H1 (cell line): ENCODE data around the gene CORO6. TPM values are rescaled to one million over a fixed set of nuclear protein-coding genes. Genes with fewer than 3 reads are reported as not detected.

Experiments
- CTCF ChIA-PET: fragments of 300-600 bp; sonication (Branson Sonifier 250); formaldehyde crosslinking; loops from one replicate; lab custom pipeline; 2021; ENCODE audit not compliant: partially characterized antibody; lab: Charles Lee
- POLR2A ChIA-PET: fragments of 300-600 bp; sonication (Branson Sonifier 250); formaldehyde crosslinking; loops from one replicate; lab custom pipeline; 2021; ENCODE audit warnings: inconsistent platforms; ENCODE audit not compliant: partially characterized antibody; lab: Charles Lee
- DNase-seq, 2 experiments: peaks; one replicate each; pipeline versions ENCODE4 v3.0.0 to v3.0.0-alpha.2; 2010 to 2022; ENCODE audit warnings: low spot score in 2 of 2, low read depth in 1 of 2, mixed read lengths in 1 of 2
- FAIRE-seq: peaks from 2 replicates; lab custom pipeline; 2011; peaks lifted over from hg19 to GRCh38; lab: Jason Lieb, UNC
- H2AFZ ChIP-seq: 2 replicates; pipeline ENCODE4 v1.8.1; 2012; ENCODE audit warnings: low read length, inconsistent platforms
- H2AK5ac ChIP-seq: 2 replicates; pipeline ENCODE4 v1.6.1; 2013; ENCODE audit warnings: low read depth, low read length
- H2BK120ac ChIP-seq: replicated peaks from 2 replicates; pipeline ENCODE3; 2013; ENCODE audit warnings: low read depth, low read length, inconsistent platforms
- H2BK12ac ChIP-seq: 2 replicates; pipeline ENCODE4 v1.6.1; 2013; ENCODE audit warnings: low read depth, low read length
- H2BK15ac ChIP-seq: 2 replicates; pipeline ENCODE4 v1.6.1; 2013; ENCODE audit warnings: low read length
- H2BK20ac ChIP-seq: 2 replicates; pipeline ENCODE4 v1.6.1; 2013; ENCODE audit warnings: low read length
- H2BK5ac ChIP-seq: 2 replicates; pipeline ENCODE4 v1.6.1; 2013; ENCODE audit warnings: low read depth, low read length
- H3K14ac ChIP-seq: 2 replicates; pipeline ENCODE4 v1.6.1; 2013; ENCODE audit warnings: inconsistent platforms; ENCODE audit not compliant: insufficient read length
- H3K18ac ChIP-seq: 2 replicates; pipeline ENCODE4 v1.6.1; 2013; ENCODE audit warnings: low read length; ENCODE audit errors: extremely low read depth
- H3K23ac ChIP-seq: 2 replicates; pipeline ENCODE4 v1.6.1; 2013; ENCODE audit warnings: inconsistent platforms; ENCODE audit not compliant: insufficient read length
- H3K23me2 ChIP-seq: 2 replicates; pipeline ENCODE4 v1.6.1; 2013; ENCODE audit warnings: low read depth, low read length
- H3K27ac ChIP-seq: 2 replicates; pipeline ENCODE4 v1.6.1; 2011; ENCODE audit warnings: low read depth, low read length, inconsistent platforms
- H3K27me3 ChIP-seq, 4 experiments: replicated peaks in 1 of 4; 1 replicate in 1 of 4; 2 replicates in 3 of 4; pipeline versions ENCODE4 v1.6.1 to v1.8.1; 2011 to 2013; ENCODE audit warnings: low read length in 3 of 4, mild to moderate bottlenecking in 3 of 4, inconsistent platforms in 2 of 4, mixed read lengths in 2 of 4, moderate library complexity in 1 of 4; ENCODE audit not compliant: control insufficient read depth in 3 of 4, insufficient read depth in 3 of 4; ENCODE audit errors: extremely low read depth in 1 of 4
- H3K36me3 ChIP-seq, 4 experiments: 2 replicates each; pipeline versions ENCODE4 v1.6.1 to v1.8.1; 2011 to 2013; ENCODE audit warnings: mild to moderate bottlenecking in 4 of 4, low read length in 3 of 4, moderate library complexity in 2 of 4, control low read depth in 1 of 4, inconsistent platforms in 1 of 4; ENCODE audit not compliant: insufficient read depth in 4 of 4, control insufficient read depth in 2 of 4
- H3K4ac ChIP-seq: replicated peaks from 2 replicates; pipeline ENCODE3; 2013; ENCODE audit warnings: low read length, low read depth, mixed read lengths, inconsistent platforms; ENCODE audit not compliant: insufficient read length
- H3K4me1 ChIP-seq, 4 experiments: replicated peaks in 1 of 4; 1 replicate in 1 of 4; 2 replicates in 3 of 4; pipeline versions ENCODE4 v1.6.1 to v1.8.1; 2011 to 2013; ENCODE audit warnings: low read length in 3 of 4, inconsistent platforms in 2 of 4, mixed read lengths in 1 of 4; ENCODE audit not compliant: insufficient read depth in 4 of 4, control insufficient read depth in 3 of 4
- H3K4me2 ChIP-seq, 2 experiments: 2 replicates each; pipeline versions ENCODE4 v1.6.1 to v1.8.1; 2011 to 2013; ENCODE audit warnings: low read depth in 2 of 2, low read length in 2 of 2, control low read depth in 1 of 2, inconsistent platforms in 1 of 2, mild to moderate bottlenecking in 1 of 2; ENCODE audit not compliant: insufficient read depth in 1 of 2
- H3K4me3 ChIP-seq, 4 experiments: fragments of 200-600, 300-600 bp in 1 of 4; sonication (generic), shearing (Covaris generic), sonication (Bioruptor Twin) in 1 of 4; 2 replicates each; pipeline versions ENCODE4 v1.5.1 to v1.8.1; 2011 to 2016; ENCODE audit warnings: low read length in 4 of 4, low read depth in 3 of 4, control low read depth in 2 of 4, inconsistent platforms in 2 of 4, mild to moderate bottlenecking in 2 of 4, mixed read lengths in 1 of 4, moderate library complexity in 1 of 4; ENCODE audit not compliant: insufficient read depth in 2 of 4; ENCODE audit errors: extremely low read depth in 1 of 4
- H3K56ac ChIP-seq: replicated peaks from 2 replicates; pipeline ENCODE3; 2013; ENCODE audit warnings: low read depth, mild to moderate bottlenecking, mixed read lengths, low read length, inconsistent platforms; ENCODE audit not compliant: insufficient read length
- H3K79me1 ChIP-seq: 2 replicates; pipeline ENCODE4 v1.6.1; 2013; ENCODE audit warnings: low read depth, low read length, control low read depth
- H3K79me2 ChIP-seq, 2 experiments: 2 replicates each; pipeline versions ENCODE4 v1.6.1 to v1.8.1; 2012 to 2013; ENCODE audit warnings: low read length in 2 of 2, mild to moderate bottlenecking in 2 of 2, inconsistent platforms in 1 of 2; ENCODE audit not compliant: insufficient read depth in 2 of 2, control insufficient read depth in 1 of 2
- H3K9ac ChIP-seq, 4 experiments: replicated peaks in 1 of 4; 1 replicate in 1 of 4; 2 replicates in 3 of 4; pipeline versions ENCODE4 v1.6.1 to v1.8.1; 2011 to 2013; ENCODE audit warnings: low read depth in 3 of 4, low read length in 3 of 4, control low read depth in 2 of 4, mild to moderate bottlenecking in 2 of 4, moderate library complexity in 2 of 4, inconsistent platforms in 1 of 4; ENCODE audit errors: extremely low read depth in 1 of 4
- H3K9me3 ChIP-seq, 2 experiments: 2 replicates each; pipeline versions ENCODE4 v1.6.1 to v1.8.1; 2012 to 2013; ENCODE audit warnings: mild to moderate bottlenecking in 2 of 2, moderate library complexity in 2 of 2, control low read depth in 1 of 2, inconsistent platforms in 1 of 2, low read depth in 1 of 2, low read length in 1 of 2, mixed read lengths in 1 of 2; ENCODE audit not compliant: insufficient read depth in 2 of 2
- H4K20me1 ChIP-seq, 2 experiments: replicated peaks in 1 of 2; 2 replicates each; pipeline versions ENCODE3 to v1.8.1; 2011 to 2013; ENCODE audit warnings: inconsistent platforms in 2 of 2, low read length in 2 of 2, mild to moderate bottlenecking in 1 of 2; ENCODE audit not compliant: insufficient read depth in 2 of 2, control insufficient read depth in 1 of 2
- H4K5ac ChIP-seq: 2 replicates; pipeline ENCODE4 v1.6.1; 2013; ENCODE audit warnings: low read length, low read depth, mixed read lengths, inconsistent platforms; ENCODE audit not compliant: insufficient read length
- H4K8ac ChIP-seq: 2 replicates; pipeline ENCODE4 v1.8.0; 2013; ENCODE audit warnings: mild to moderate bottlenecking, moderate library complexity, low read length, inconsistent platforms; ENCODE audit not compliant: insufficient read depth; ENCODE audit errors: extremely low read depth
- H4K91ac ChIP-seq: replicated peaks from 2 replicates; pipeline ENCODE3; 2013; ENCODE audit warnings: low read length, mixed read lengths, inconsistent platforms; ENCODE audit not compliant: insufficient read length
- CTCF ChIP-seq, 3 experiments: IDR thresholded peaks; 1 replicate in 2 of 3; 2 replicates in 1 of 3; pipeline versions ENCODE4 v1.5.1 to v1.6.1; 2011; ENCODE audit warnings: low read length in 3 of 3, mild to moderate bottlenecking in 3 of 3, inconsistent platforms in 2 of 3, low read depth in 1 of 3, moderate library complexity in 1 of 3; ENCODE audit not compliant: insufficient read depth in 1 of 3; ENCODE audit errors: control extremely low read depth in 1 of 3
- GABPA ChIP-seq: IDR thresholded peaks from 2 replicates; pipeline ENCODE4 v1.6.1; 2011; ENCODE audit warnings: mild to moderate bottlenecking, low read length, moderate library complexity, borderline replicate concordance; ENCODE audit not compliant: insufficient read depth
- RAD21 ChIP-seq, 2 experiments: IDR thresholded peaks in 1 of 2; conservative IDR thresholded peaks in 1 of 2; 2 replicates each; pipeline ENCODE4 v1.6.1; 2011; ENCODE audit warnings: low read depth in 2 of 2, low read length in 2 of 2, improper control_type of control experiment in 1 of 2, inconsistent platforms in 1 of 2, mild to moderate bottlenecking in 1 of 2, moderate library complexity in 1 of 2
- RFX5 ChIP-seq: IDR thresholded peaks from 2 replicates; pipeline ENCODE4 v1.6.1; 2011; ENCODE audit warnings: low read depth, low read length, improper control_type of control experiment, borderline replicate concordance
- RNF2 ChIP-seq: fragments of 200-900, 300-1000 bp; sonication (generic); IDR thresholded peaks from 2 replicates; pipeline ENCODE4 v1.7.1; 2016; ENCODE audit warnings: borderline replicate concordance, low read depth, mild to moderate bottlenecking, antibody characterized with exemption, low read length; ENCODE audit not compliant: poor library complexity, severe bottlenecking; ENCODE audit errors: missing control alignments
- WGBS, 2 experiments: shearing (Covaris generic) in 1 of 2; methylation state at CpG; one replicate each; pipeline versions ENCODE4 v1.1.6 to v1.1.7; 2013 to 2015; ENCODE audit warnings: low lambda C conversion rate in 2 of 2, mixed read lengths in 2 of 2, inconsistent platforms in 1 of 2, low coverage in 1 of 2, missing lambda C conversion rate in 1 of 2; ENCODE audit not compliant: insufficient replicate concordance in 2 of 2, insufficient coverage in 1 of 2, insufficient read length in 1 of 2; ENCODE audit errors: extremely low coverage in 1 of 2, missing lambda C conversion rate in 1 of 2; 5-methylcytosine and 5-hydroxymethylcytosine counted together
- polyA plus RNA-seq, 7 experiments: library from polyadenylated mRNA; depleted of rRNA in 3 of 7; stranded (reverse) in 5 of 7; unstranded in 2 of 7; fragments of >200 nt in 5 of 7; fragments of 200-250 nt in 2 of 7; gene quantifications; 1 replicate in 5 of 7; 2 replicates in 1 of 7; 4 replicates in 1 of 7; pipeline versions ENCODE4 v1.2.1 to v1.2.3, GENCODE V29; 2011 to 2013; ENCODE audit warnings: missing spikeins in 2 of 7, mixed read lengths in 2 of 7
- total RNA-seq: library from RNA; stranded (reverse); fragmentation: NEBNext Ultra II Directional; extraction: Animal tissue kit (Norgen Biotek cat#: 25700); gene quantifications from 2 replicates; pipeline ENCODE4 v1.2.1, GENCODE V29; 2021

CORO6 gene
- total and polyA plus RNA-seq, 2 of the 8 experiments (the other 6 are each of a cell fraction or from before 2014, with no cell fraction given), result 2.5 to 8.6 TPM

- Histone ChIP-seq H3K9me3 (no peaks in the 10 kb centered on the region), H3K4me3 (no peak overlapping the region), H2AFZ (no peak overlapping the region), H2BK15ac (peak overlapping the region; percentile 90; the same call in 1 of the 2 replicates), H2BK20ac (peak overlapping the region; percentile 21; the same call in 1 of the 2 replicates), H3K23ac (no peak overlapping the region), H4K20me1 (peaks cover 15 to 36% of the 10 kb centered on the region in 2 experiments), H4K5ac (no peak overlapping the region), H2BK12ac (peak overlapping the region; percentile 99; the same call in 1 of the 2 replicates), H2BK5ac (peak overlapping the region; percentile 86), H3K14ac (no peak overlapping the region), H2AK5ac (peak overlapping the region; percentile 86; the same call in 1 of the 2 replicates), H3K56ac (no peak overlapping the region), H3K4ac (peak overlapping the region; percentile 75), H3K4me2 (no peak overlapping the region; a peak in 1 of 4 replicates), H3K36me3 (0 out of 8 replicates have a peak, but pooled peaks cover 0 to 6% (median 1%) of the 10 kb centered on the region in 4 experiments), H3K27me3 (peaks cover 0 to 6% (median 3%) of the 10 kb centered on the region in 4 experiments; a peak in 2 of 7 replicates), H4K91ac (no peak overlapping the region), H4K8ac (no peak overlapping the region), H3K79me1 (peaks cover 19% of the 10 kb centered on the region), H3K27ac (no peak overlapping the region), H2BK120ac (no peak overlapping the region), H3K9ac (no peak overlapping the region), H3K79me2 (peaks cover 0 to 42% of the 10 kb centered on the region in 2 experiments; a peak in 2 of 4 replicates), H3K23me2 (peaks cover 13% of the 10 kb centered on the region; the same call in 1 of the 2 replicates), H3K4me1 (peaks cover 7 to 31% (median 25%) of the 10 kb centered on the region in 4 experiments), H3K18ac (peak overlapping the region; percentile 51; the same call in 1 of the 2 replicates)
- ChIA-PET CTCF (interaction anchor here (0.6 to 14.8 kb wide), 6 partner anchors 9 to 307 kb away, joined by 3 to 193 read pairs (median 6); partner anchors contain the start of genes ABHD15, CORO6 and TP53I13), POLR2A (interaction anchor here (1.0 to 1.5 kb wide), 2 partner anchors 14 to 291 kb away, joined by 3 to 6 read pairs; partner anchors contain the start of gene NUFIP2)
- TF ChIP-seq CTCF (IDR thresholded peaks at IDR 0.05; ENCODE audit: control extremely low read depth in 1 of 3, insufficient read depth in 1 of 3, low read depth in 1 of 3, low read length in 3 of 3) (peak; percentile 35 to 72 (median 53)), GABPA (no peak), RNF2 (no peak), RFX5 (no peak), RAD21 (IDR thresholded peaks at IDR 0.05 in 1 of 2, conservative IDR thresholded peaks at IDR 0.05 in 1 of 2; ENCODE audit: low read depth in 2 of 2, low read length in 2 of 2) (peak; percentile 17 to 37; a peak in 3 of 4 replicates)
- 80% methylated on average over 8 of the region's 8 CpGs; no CpG with 5 or more reads in 1 of the 2 experiments for WGBS, 2 experiments
- no peak for DNase-seq
- no peak for FAIRE-seq
Measured at GRCh38 chr17:29585080-29585751, 37.5 kb downstream of the CORO6 start.
